ENCODE data around the gene CHRND.
"Not testable (repeated sequence)": the region's sequence is repeated elsewhere in the genome, so short reads cannot be mapped to it uniquely, and the experiment has no call there.

DNA sequence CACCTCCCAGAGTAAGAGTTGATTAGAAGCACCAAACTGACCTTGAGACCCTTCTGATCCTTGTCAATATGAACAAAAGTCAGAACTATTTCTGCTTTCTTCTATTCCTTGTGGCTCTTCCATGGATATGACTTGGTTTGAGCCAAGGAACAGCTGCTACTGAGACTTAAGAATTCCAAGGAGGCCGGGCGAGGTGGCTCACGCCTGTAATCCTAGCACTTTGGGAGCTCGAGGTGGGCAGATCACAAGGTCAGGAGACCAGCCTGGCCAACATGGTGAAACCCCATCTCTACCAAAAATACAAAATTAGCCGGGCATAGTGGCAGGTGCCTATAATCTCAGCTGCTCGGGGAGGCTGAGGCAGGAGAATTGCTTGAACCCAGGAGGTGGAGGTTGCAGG lies 44.5 kb downstream of the CHRND start:
- TF ChIP-seq, protein P1, sequence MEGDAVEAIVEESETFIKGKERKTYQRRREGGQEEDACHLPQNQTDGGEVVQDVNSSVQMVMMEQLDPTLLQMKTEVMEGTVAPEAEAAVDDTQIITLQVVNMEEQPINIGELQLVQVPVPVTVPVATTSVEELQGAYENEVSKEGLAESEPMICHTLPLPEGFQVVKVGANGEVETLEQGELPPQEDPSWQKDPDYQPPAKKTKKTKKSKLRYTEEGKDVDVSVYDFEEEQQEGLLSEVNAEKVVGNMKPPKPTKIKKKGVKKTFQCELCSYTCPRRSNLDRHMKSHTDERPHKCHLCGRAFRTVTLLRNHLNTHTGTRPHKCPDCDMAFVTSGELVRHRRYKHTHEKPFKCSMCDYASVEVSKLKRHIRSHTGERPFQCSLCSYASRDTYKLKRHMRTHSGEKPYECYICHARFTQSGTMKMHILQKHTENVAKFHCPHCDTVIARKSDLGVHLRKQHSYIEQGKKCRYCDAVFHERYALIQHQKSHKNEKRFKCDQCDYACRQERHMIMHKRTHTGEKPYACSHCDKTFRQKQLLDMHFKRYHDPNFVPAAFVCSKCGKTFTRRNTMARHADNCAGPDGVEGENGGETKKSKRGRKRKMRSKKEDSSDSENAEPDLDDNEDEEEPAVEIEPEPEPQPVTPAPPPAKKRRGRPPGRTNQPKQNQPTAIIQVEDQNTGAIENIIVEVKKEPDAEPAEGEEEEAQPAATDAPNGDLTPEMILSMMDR (conservative IDR thresholded peaks at IDR 0.05; ENCODE audit: low read length), result not testable (repeated sequence)
- TF ChIP-seq EZH2phosphoT487 (IDR thresholded peaks at IDR 0.05; ENCODE audit: borderline replicate concordance, low read depth, low read length), result not testable (repeated sequence)

Measured in OCI-LY7 (cell line).